Amniotic epithelial cell (primary cell): ENCODE measurements around the gene ZNF280C.

Experiments
- DNase-seq: peaks from one replicate; pipeline ENCODE4 v3.0.0-alpha.2; 2010; ENCODE audit warnings: low read depth

Gene ZNF280C

GRCh38 chrX:130176942-130177341, 91.8 kb downstream of the ZNF280C start:
- DNase-seq = no peak

- DNase-seq = no peak
Observed at GRCh38 chrX:130176354-130176776, 92.3 kb downstream of the ZNF280C start.

DNA sequence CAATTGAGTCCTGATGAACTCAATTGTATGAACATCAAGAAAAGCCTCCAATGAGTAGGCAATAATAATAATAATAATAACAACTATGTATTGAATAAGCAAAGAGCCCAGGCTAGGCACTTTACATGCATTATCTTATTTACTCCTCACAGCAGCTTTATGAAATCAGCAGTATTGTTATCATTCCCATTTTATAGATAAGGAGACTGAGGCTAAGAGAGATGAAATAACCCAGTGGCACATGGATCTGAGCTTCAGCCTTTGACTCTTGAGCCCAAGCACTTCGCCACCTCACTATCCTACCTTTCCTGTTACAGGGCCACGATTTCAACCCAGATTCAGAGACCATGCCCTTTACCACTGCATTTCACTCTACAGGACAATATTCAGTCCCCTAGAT, 93.8 kb downstream of the ZNF280C start:
- DNase-seq = no peak

- peak; percentile 67 for DNase-seq
Observed at GRCh38 chrX:130174045-130174704, 94.5 kb downstream of the ZNF280C start.

- DNase-seq = peak; percentile 89
Observed at GRCh38 chrX:130173190-130173895, 95.4 kb downstream of the ZNF280C start.

- DNase-seq = no peak
Observed at GRCh38 chrX:130172127-130172845, 96.4 kb downstream of the ZNF280C start.

GRCh38 chrX:130171446-130172126, 97.1 kb downstream of the ZNF280C start, which contains the start of gene RAB33A:
Gene RAB33A, plus strand, starts transcription at chrX:130171962. Its CDS starts 101 bp downstream, at chrX:130172063.
- no peak for DNase-seq

DNA sequence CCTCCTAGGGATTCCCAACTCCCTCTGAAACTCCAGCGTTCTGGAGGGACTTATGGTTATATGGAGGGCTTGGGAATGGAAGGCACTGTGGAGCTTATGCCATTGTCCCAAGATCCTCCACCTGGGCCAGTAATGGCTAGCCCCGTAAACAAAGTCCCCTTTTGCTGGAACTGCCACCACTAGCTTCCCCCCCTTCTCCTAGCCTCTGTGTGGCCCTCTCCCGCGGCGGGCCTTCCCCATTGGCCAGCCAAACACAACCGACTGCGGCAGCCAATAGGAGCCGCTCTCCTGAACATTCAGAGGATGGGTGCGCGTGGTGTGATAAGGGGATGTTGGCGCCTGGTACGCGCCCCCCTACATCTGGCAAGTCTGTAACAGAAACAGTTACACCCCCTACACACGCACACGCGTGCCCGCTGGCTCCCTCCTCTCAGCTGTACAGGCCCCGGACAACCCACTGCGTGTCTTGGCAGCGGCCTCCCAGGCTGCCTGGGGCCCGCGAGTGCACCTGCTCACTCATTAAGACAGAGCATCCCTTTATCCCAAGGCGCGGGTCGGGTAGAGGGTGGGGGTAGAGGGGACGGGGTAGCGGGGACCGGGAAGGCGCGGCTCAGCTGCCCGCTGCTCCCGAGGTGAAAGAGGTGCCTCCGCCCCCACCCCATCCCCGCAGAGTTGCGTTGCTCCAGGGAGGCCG, 97.8 kb downstream of the ZNF280C start:
- DNase-seq = peak; percentile 70

- no peak for DNase-seq
Observed at GRCh38 chrX:130167040-130167439, 101.7 kb downstream of the ZNF280C start.

DNA sequence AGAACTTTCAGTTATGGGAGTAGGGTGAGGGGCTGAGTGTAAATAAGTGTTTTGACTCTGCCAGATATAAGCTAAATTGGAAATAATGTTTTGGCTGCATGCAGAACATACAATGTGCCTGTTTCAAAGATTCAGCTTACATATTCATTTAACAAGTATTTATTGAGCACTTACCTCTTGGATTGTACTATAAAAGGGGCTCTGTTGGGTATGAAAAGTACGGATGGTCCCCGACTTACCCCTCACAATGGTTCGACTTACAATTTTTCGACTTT, 102.3 kb downstream of the ZNF280C start:
- no peak for DNase-seq

DNA sequence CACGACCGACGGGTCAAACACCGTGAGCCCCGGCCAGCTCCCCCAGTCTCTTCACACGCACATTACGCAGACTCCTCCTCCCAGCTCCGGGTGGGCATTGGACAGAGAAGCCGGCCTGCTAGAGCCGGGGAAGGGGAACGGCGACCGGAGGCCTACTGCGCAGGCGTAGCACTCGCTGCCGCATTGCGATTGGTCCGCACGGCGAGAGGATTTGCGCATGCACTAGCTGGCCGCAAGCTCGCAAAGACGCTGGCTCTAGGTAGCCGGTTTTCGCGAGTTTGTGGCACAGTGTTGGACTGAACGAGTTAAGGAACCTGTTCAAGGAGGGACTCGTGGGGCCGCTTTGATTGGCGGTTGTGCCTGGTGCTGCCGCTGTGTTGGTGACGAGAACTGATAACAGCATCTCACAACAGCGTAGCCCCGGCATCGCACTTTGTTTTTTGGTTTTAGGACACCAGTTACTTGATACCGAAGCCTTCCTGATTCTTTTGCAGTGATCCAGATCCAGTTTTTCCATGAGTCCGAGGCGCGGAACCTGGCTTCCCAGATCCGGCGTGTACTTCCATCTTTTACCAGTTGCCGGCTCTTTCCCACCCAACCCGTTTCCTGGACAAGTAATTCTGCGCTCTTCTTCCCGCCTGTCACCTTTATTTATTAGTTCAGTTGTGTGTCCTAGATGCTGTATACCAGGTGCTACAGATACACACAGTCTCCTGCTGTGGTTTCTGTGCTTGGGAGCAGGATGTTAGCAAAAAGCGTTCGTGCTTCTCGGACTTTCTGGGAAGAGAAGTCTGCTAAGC, 102.8 kb downstream of the ZNF280C start, which contains the start of gene AIFM1:
AIFM1 (minus strand) TSS at position 139 of the 800 bp plus-strand sequence. CDS start 185 bp downstream, outside the sequence.
- DNase-seq = peak; percentile 95

- peak; percentile 45 for DNase-seq
Observed at GRCh38 chrX:130165181-130165702, 103.5 kb downstream of the ZNF280C start.

DNA sequence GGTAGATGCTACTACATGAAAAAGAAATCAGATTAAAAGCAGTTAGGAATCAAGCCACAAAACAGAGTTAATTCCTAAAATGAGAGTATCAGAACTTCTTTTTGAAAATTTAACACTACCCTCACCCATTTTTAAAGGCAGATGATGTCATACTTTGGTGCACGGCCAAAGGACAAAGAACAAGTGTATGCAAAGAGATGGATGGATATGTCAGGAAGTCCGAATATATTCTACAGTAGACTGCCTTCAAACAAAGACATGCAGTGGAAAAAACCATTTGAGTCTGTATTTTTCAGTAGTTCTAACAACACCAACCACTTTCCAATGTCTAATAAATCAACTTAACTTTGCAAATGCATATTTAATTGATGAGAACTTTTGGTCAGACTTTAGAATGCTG, 105.3 kb downstream of the ZNF280C start:
- no peak for DNase-seq

DNA sequence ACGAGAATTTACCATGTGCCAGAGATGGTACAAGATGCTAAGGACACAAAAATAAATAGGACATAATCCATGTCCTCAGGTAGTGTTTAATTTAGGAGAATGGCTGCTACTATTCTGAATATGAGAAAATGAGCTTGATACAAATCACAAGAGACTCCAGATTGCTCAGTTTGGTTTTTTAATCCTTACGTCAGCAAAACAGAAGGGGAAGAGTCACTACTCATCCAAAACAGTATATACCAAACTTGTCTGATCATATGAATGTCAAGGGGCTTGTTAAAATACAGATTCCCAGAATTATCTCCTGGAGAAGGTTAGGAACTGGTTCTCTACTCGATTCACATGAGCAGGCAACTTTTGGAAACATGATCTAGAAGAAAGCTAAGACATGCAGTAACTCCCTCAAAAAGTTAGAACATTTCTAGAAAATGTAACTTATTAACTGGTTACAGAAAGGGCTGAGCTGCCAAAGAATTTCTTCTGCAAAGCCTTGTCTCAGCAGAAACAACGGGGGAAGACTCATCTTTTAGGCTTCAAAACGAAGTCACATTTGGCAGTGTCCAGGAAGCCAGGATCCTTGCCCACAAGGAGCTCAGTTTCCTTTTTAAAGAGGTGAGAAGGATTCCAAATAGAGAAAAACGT, 106.5 kb downstream of the ZNF280C start:
- DNase-seq = no peak

GRCh38 chrX:130159776-130160175, 108.9 kb downstream of the ZNF280C start:
- no peak for DNase-seq

GRCh38 chrX:130158311-130158710, 110.4 kb downstream of the ZNF280C start:
- DNase-seq = no peak

DNA sequence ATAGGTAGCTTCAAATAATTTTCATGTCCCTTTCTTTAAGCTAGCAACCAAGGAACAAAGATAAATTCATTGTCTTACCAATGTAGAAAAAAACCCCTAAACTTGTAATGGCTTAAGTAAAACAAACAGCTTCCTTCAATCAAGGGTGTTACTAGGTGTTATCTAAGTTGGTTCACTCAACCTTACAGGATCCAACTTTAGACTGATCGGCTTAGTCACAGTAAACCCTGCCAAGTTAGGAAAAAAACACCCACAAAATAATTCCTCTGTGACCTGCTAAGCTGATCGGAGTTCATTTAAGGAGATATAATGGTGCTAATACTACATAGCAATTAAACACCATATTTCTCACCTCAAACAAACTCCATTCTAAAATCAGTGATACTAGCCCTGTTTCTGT, 113.1 kb downstream of the ZNF280C start:
- no peak for DNase-seq
